ENCODE results near the gene TFDP2.

The TFDP2 gene

DNA sequence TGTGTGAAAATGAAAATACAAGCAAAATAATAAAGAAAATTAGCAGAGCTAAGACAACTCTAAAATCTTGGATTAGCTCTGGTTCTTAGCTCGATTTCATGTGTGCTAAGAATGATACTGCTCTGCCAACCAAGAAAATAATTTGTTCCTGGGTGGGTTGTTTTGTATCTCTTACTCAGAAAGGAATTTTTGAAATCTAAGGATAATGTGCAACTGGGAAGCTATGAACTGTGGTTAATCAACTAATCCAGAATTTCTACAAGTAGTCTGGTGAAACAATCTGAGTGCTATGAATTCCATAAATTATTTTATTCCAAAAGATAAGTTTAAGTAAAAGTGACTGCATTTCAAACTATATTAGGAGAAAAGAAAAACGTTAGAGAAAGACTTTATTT lies 92.0 kb downstream of the TFDP2 start:
- no peaks in the 10 kb centered on the region for H3K79me2 ChIP-seq (ENCODE audit: insufficient read depth, low read length)
- no peak overlapping the region for H3K4me2 ChIP-seq (ENCODE audit: low read depth, low read length, poor library complexity, severe bottlenecking)
- TF ChIP-seq, protein P1, sequence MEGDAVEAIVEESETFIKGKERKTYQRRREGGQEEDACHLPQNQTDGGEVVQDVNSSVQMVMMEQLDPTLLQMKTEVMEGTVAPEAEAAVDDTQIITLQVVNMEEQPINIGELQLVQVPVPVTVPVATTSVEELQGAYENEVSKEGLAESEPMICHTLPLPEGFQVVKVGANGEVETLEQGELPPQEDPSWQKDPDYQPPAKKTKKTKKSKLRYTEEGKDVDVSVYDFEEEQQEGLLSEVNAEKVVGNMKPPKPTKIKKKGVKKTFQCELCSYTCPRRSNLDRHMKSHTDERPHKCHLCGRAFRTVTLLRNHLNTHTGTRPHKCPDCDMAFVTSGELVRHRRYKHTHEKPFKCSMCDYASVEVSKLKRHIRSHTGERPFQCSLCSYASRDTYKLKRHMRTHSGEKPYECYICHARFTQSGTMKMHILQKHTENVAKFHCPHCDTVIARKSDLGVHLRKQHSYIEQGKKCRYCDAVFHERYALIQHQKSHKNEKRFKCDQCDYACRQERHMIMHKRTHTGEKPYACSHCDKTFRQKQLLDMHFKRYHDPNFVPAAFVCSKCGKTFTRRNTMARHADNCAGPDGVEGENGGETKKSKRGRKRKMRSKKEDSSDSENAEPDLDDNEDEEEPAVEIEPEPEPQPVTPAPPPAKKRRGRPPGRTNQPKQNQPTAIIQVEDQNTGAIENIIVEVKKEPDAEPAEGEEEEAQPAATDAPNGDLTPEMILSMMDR (conservative IDR thresholded peaks at IDR 0.05; ENCODE audit: low read length) = no peak
- TF ChIP-seq EZH2phosphoT487 (IDR thresholded peaks at IDR 0.05; ENCODE audit: borderline replicate concordance) = no peak
- no peak overlapping the region for H3K9ac ChIP-seq (ENCODE audit: low read depth, low read length, poor library complexity, severe bottlenecking)
- no peak overlapping the region for H2AFZ ChIP-seq (ENCODE audit: low read length)
- no peaks in the 10 kb centered on the region for H3K9me2 ChIP-seq (replicated peaks; ENCODE audit: low read depth, low read length)
- no peaks in the 10 kb centered on the region for H3K27me3 ChIP-seq (ENCODE audit: insufficient read depth, low read length, poor library complexity, severe bottlenecking)
- H3F3A ChIP-seq (ENCODE audit: low read depth) = no peaks in the 10 kb centered on the region
- no peaks in the 10 kb centered on the region for H3K9me3 ChIP-seq (ENCODE audit: insufficient read depth, low read depth, low read length)
- H3K4me3 ChIP-seq (ENCODE audit: low read length, poor library complexity, severe bottlenecking) = no peak overlapping the region
- no peaks in the 10 kb centered on the region for H3K4me1 ChIP-seq (ENCODE audit: insufficient read depth, low read length, poor library complexity, severe bottlenecking)
- H3K36me3 ChIP-seq (ENCODE audit: insufficient read depth, low read length) = peaks cover 8% of the 10 kb centered on the region; the same call in 1 of the 2 replicates
- no peaks in the 10 kb centered on the region for H4K20me1 ChIP-seq (ENCODE audit: insufficient read depth, low read length, poor library complexity, severe bottlenecking)

DNA sequence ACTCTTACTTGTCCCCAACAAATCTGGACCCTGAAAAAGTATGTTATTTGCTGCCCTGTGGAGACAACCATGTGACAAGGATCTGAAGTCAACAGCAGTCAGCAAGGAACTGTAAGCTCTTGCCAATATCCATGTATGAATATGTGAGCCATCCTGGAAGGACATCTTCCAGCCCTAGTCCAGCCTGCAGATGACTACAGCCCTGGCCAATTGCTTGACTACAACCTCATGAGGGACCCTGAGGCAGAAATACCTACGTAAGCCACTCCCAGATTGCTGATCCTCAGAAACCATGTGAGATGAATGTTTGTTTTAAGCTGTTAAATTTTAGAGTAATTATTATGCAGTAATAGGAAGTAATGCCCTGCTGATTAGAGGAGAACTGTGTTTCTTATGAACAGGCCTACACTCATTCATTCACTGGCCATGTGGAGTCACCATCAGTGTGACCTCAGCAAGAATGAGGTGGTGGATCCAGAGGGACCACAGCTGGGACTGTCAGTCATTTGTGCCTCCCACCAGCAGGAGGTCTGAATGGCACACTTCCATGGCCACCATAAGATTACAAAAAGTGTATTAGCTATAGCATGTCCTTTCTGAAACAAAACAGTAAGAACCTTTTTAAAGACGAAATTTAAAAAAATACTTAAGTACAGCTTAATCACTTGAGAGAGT lies 92.6 kb downstream of the TFDP2 start:
- Histone ChIP-seq H3K36me3 (ENCODE audit: insufficient read depth, low read length) (peaks cover 8% of the 10 kb centered on the region; the same call in 1 of the 2 replicates), H3K9me3 (ENCODE audit: insufficient read depth, low read depth, low read length) (no peaks in the 10 kb centered on the region), H3K9me2 (replicated peaks; ENCODE audit: low read depth, low read length) (no peaks in the 10 kb centered on the region), H3K4me3 (ENCODE audit: low read length, poor library complexity, severe bottlenecking) (no peak overlapping the region), H3K9ac (ENCODE audit: low read depth, low read length, poor library complexity, severe bottlenecking) (no peak overlapping the region), H3K79me2 (ENCODE audit: insufficient read depth, low read length) (no peaks in the 10 kb centered on the region), H3K4me2 (ENCODE audit: low read depth, low read length, poor library complexity, severe bottlenecking) (no peak overlapping the region), H3K4me1 (ENCODE audit: insufficient read depth, low read length, poor library complexity, severe bottlenecking) (no peaks in the 10 kb centered on the region), H3K27me3 (ENCODE audit: insufficient read depth, low read length, poor library complexity, severe bottlenecking) (no peaks in the 10 kb centered on the region), H2AFZ (ENCODE audit: low read length) (no peak overlapping the region), H3F3A (ENCODE audit: low read depth) (no peaks in the 10 kb centered on the region), H4K20me1 (ENCODE audit: insufficient read depth, low read length, poor library complexity, severe bottlenecking) (no peaks in the 10 kb centered on the region)
- TF ChIP-seq EZH2phosphoT487 (IDR thresholded peaks at IDR 0.05; ENCODE audit: borderline replicate concordance) = no peak
- TF ChIP-seq, protein P1 (conservative IDR thresholded peaks at IDR 0.05; ENCODE audit: low read length) = no peak

DNA sequence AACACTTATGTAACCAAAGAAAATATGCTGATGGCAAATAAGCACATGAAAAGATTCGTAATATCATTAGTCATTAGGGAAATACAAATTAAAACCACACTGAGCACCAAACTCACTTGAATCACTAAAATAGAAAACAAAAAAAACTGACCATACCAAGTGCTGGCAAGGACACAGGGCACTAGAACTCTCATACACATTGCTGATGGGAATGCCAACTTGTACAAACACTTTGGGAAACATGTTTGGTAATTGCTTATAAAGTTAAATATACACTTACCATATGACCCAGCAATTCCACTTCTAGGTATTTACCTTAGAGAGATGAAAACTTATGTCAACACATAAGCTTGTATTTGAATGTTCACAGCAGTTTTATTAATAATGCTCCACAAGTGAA lies 95.5 kb downstream of the TFDP2 start:
- Histone ChIP-seq H4K20me1 (ENCODE audit: insufficient read depth, low read length, poor library complexity, severe bottlenecking) (no peaks in the 10 kb centered on the region), H3K4me1 (ENCODE audit: insufficient read depth, low read length, poor library complexity, severe bottlenecking) (no peaks in the 10 kb centered on the region), H3K36me3 (ENCODE audit: insufficient read depth, low read length) (0 out of 2 replicates have a peak, but pooled peaks cover 4% of the 10 kb centered on the region), H3F3A (ENCODE audit: low read depth) (no peaks in the 10 kb centered on the region), H3K9me2 (replicated peaks; ENCODE audit: low read depth, low read length) (no peaks in the 10 kb centered on the region), H3K4me2 (ENCODE audit: low read depth, low read length, poor library complexity, severe bottlenecking) (no peak overlapping the region), H2AFZ (ENCODE audit: low read length) (no peak overlapping the region), H3K79me2 (ENCODE audit: insufficient read depth, low read length) (no peaks in the 10 kb centered on the region), H3K4me3 (ENCODE audit: low read length, poor library complexity, severe bottlenecking) (no peak overlapping the region), H3K27me3 (ENCODE audit: insufficient read depth, low read length, poor library complexity, severe bottlenecking) (no peaks in the 10 kb centered on the region), H3K9ac (ENCODE audit: low read depth, low read length, poor library complexity, severe bottlenecking) (no peak overlapping the region), H3K9me3 (ENCODE audit: insufficient read depth, low read depth, low read length) (no peaks in the 10 kb centered on the region)
- TF ChIP-seq EZH2phosphoT487 (IDR thresholded peaks at IDR 0.05; ENCODE audit: borderline replicate concordance) = no peak
- TF ChIP-seq, protein P1 (conservative IDR thresholded peaks at IDR 0.05; ENCODE audit: low read length) = no peak

Data from Loucy (cell line).